KG1 (cell line): ENCODE data around the gene TIE1.

Experiments
- DNase-seq: peaks from one replicate; lab custom pipeline; 2025; lab: John Stamatoyannopoulos, UW

Gene TIE1

GRCh38 chr1:43293896-43294760 lies 6.7 kb upstream of the TIE1 start:
- no peak for DNase-seq

GRCh38 chr1:43294761-43295160 lies 6.0 kb upstream of the TIE1 start:
- no peak for DNase-seq

DNA sequence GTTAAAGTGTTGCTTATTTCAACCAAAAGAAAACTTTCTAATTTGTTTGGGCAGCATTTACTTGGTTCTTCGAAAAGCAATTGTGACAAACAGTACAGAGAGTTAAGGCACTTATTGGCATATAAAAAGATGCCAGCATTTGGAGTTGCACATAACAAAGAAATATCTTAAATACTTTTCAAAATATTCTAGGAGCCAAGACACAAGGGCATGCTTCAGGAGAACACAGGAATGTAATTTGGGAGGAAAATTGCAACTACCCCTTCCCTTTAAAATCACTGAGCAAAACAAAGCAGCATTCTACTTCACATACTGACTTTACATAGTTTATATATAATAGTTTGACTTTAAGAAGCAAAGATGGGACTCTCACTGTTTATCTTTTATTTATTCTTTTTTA lies 4.6 kb upstream of the TIE1 start:
- no peak for DNase-seq

DNA sequence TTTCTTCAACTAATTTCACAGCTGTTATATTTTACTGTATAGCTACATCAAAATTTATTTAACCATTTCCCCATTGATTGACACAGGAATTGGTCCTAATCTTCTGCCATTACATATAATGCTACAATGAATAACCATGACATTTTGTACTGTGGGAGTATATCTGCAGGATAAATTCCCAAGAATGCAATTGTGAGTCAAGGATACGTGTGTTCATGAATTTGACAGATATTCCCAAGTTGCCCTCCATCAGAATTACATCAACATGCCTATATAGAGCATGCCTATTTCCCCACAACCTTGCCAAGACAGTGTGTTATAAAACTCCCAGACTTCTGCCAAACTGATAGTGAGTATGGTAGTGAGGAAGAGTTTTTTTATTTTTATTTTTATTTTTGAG lies 2.7 kb upstream of the TIE1 start:
- no peak for DNase-seq

GRCh38 chr1:43299101-43299500 lies 1.7 kb upstream of the TIE1 start:
- no peak for DNase-seq

- no peak for DNase-seq
Measured at GRCh38 chr1:43302201-43302600, 1.4 kb downstream of the TIE1 start.

- DNase-seq, result no peak
Measured at GRCh38 chr1:43302721-43303470, 2.1 kb downstream of the TIE1 start.

GRCh38 chr1:43303471-43304313 lies 2.9 kb downstream of the TIE1 start:
- DNase-seq, result no peak

- DNase-seq, result no peak
Measured at GRCh38 chr1:43304314-43304681, 3.5 kb downstream of the TIE1 start.

DNA sequence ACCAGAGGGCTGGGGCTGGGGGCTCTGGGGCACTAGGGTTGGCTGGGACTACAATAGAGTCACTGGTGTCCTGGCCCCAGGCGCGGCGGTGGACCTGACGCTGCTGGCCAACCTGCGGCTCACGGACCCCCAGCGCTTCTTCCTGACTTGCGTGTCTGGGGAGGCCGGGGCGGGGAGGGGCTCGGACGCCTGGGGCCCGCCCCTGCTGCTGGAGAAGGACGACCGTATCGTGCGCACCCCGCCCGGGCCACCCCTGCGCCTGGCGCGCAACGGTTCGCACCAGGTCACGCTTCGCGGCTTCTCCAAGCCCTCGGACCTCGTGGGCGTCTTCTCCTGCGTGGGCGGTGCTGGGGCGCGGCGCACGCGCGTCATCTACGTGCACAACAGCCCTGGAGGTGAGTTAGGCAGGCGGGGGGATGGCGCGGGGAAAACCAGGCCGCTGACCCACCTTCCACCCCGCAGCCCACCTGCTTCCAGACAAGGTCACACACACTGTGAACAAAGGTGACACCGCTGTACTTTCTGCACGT lies 4.1 kb downstream of the TIE1 start:
- DNase-seq, result no peak

DNA sequence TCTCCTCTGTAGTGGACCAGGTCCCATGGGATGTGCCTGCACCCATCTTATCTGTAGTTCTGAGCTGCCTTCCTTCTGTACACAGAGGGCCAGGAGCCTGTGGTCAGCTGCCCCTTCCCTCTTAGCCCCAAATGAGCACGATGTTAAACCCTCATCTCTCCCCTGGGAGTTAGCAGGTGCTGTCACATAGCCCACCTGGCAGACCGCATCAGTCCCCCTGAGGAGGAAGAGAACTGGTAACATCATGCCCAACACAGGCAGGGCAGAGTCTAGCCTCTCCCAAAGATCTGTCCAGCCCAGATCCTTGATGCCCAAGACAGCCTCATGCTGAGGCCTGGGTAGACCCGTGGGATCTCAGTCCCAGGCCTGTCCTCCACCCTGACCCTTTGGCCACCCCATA lies 4.7 kb downstream of the TIE1 start:
- DNase-seq, result no peak

GRCh38 chr1:43305926-43306687 lies 5.3 kb downstream of the TIE1 start:
- DNase-seq, result no peak

DNA sequence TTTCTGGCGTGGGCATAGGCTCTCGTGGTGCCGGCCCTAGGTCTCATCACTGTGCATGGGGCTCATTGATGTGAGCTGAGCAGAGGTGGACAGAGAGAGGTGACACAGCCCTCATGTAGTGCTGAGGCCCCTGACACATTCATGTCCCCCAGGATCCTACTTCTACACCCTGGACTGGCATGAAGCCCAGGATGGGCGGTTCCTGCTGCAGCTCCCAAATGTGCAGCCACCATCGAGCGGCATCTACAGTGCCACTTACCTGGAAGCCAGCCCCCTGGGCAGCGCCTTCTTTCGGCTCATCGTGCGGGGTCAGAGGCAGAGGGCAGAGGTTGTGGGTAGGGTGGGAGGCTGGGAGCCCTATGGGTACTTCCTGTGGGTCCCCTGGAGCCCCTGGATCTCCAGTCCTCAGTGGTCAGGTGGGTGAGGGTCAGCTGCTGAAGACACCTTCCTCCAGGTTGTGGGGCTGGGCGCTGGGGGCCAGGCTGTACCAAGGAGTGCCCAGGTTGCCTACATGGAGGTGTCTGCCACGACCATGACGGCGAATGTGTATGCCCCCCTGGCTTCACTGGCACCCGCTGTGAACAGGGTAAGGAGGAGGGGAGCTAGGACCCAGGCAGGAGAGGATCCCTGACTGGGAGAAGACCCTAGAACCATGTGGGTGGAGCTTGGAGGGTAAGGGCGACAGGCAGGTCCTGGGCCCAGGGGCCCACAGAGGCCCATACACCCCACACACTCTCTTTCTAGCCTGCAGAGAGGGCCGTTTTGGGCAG lies 6.1 kb downstream of the TIE1 start:
- no peak for DNase-seq

GRCh38 chr1:43307458-43308158 lies 6.8 kb downstream of the TIE1 start:
- DNase-seq, result no peak

DNA sequence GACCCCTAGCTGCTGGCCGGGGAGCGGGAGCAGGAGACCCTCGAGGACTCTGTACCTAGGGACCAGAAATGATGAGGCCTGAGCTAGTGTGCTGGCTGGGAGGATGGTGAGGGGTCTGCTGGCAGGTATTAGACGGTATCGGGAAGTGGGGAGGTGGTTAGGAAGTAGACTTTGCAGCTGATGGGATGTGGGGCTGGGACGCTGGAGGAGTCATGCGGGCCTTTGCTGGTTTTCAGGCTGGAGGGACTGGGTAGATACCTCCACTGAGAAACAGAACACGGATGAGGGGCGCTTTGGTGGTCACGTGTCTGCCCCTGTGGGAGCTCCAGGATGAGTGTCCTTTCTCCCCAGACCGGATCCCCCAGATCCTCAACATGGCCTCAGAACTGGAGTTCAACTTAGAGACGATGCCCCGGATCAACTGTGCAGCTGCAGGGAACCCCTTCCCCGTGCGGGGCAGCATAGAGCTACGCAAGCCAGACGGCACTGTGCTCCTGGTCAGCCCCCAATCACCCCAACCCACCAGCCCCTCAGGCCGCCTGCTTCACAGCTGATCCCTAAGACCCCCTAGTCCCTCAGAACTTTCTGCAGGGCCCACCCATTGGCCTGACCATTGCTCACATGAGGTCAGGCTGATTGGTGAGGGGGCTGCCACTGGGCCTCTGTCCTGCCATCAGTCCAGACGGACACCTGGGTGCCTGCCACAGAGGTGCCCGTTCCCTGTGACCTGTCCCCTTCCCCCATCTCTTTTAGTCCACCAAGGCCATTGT lies 8.0 kb downstream of the TIE1 start:
- DNase-seq, result no peak

GRCh38 chr1:43309405-43310025 lies 8.7 kb downstream of the TIE1 start:
- no peak for DNase-seq

DNA sequence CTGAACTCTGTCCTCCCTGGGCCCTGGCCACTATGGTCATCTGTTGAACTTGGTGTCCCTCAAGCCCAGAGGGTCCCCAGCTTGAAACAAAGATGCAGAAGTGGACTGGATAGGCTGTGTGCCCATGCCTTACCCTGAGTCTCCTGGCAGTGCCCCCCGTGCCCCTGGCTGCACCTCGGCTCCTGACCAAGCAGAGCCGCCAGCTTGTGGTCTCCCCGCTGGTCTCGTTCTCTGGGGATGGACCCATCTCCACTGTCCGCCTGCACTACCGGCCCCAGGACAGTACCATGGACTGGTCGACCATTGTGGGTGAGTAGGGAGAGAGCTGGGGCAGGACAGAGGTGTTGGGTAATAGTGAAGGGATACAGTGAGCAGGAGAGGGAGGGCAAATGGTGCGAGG lies 10.7 kb downstream of the TIE1 start:
- no peak for DNase-seq

- DNase-seq, result no peak
Measured at GRCh38 chr1:43312212-43312623, 11.4 kb downstream of the TIE1 start.
